GM12875 (cell line): ENCODE results near the gene ALAD.

Experiments
- H3K4me3 ChIP-seq: one replicate; pipeline ENCODE4 v1.5.1; 2011; ENCODE audit warnings: low read depth, low read length, control low read depth
- TF ChIP-seq, protein P1 (sequence below): IDR thresholded peaks from 2 replicates; pipeline ENCODE4 v1.5.1; 2011; ENCODE audit warnings: low read depth, mild to moderate bottlenecking, control low read depth, inconsistent platforms, low read length, moderate library complexity, borderline replicate concordance; ENCODE audit not compliant: insufficient read depth

ALAD gene

DNA sequence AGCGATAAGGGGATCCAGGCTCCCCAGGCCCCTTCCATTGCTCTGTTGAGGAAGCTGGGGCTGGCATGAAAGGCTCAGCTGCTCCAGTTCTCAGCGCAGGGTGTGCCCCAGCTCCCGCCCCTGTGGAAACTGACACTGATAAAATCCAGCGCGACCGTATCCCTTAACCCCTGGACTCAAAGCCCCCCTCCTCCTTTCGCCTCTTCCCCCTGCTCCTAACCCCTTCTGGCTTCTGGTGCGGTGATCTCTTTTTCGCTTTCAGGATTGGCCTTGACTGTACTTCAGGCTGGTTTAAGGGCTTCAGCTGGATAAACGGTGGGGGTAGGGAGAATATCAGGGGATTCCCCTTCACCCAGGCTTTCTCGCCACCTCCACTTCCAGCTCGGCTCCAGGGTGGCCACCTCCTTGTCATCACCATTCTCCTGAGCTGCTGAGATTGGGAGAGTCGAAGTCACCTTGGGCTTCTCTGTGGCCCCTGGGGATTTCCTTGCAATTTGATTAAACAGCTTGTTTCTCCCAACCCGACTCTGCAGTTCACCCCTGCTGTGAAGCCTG, 50.9 kb downstream of the ALAD start:
- peak overlapping the region; percentile 65 for H3K4me3 ChIP-seq
- TF ChIP-seq, protein P1, sequence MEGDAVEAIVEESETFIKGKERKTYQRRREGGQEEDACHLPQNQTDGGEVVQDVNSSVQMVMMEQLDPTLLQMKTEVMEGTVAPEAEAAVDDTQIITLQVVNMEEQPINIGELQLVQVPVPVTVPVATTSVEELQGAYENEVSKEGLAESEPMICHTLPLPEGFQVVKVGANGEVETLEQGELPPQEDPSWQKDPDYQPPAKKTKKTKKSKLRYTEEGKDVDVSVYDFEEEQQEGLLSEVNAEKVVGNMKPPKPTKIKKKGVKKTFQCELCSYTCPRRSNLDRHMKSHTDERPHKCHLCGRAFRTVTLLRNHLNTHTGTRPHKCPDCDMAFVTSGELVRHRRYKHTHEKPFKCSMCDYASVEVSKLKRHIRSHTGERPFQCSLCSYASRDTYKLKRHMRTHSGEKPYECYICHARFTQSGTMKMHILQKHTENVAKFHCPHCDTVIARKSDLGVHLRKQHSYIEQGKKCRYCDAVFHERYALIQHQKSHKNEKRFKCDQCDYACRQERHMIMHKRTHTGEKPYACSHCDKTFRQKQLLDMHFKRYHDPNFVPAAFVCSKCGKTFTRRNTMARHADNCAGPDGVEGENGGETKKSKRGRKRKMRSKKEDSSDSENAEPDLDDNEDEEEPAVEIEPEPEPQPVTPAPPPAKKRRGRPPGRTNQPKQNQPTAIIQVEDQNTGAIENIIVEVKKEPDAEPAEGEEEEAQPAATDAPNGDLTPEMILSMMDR, result no peak

GRCh38 chr9:113349445-113350094, 51.5 kb downstream of the ALAD start, which contains the start of gene BSPRY:
BSPRY (plus strand) TSS chr9:113349541; CDS start chr9:113349580, 39 bp downstream.
- H3K4me3 ChIP-seq, result peak within 1 kb of the TSS; percentile 65
- TF ChIP-seq, protein P1, result no peak

- TF ChIP-seq, protein P1, result no peak
- H3K4me3 ChIP-seq, result peak overlapping the region; percentile 65
Observed at GRCh38 chr9:113349066-113349444, 52.0 kb downstream of the ALAD start.

- TF ChIP-seq, protein P1, result no peak
- H3K4me3 ChIP-seq, result no peak overlapping the region
Observed at GRCh38 chr9:113348437-113348836, 52.6 kb downstream of the ALAD start.

DNA sequence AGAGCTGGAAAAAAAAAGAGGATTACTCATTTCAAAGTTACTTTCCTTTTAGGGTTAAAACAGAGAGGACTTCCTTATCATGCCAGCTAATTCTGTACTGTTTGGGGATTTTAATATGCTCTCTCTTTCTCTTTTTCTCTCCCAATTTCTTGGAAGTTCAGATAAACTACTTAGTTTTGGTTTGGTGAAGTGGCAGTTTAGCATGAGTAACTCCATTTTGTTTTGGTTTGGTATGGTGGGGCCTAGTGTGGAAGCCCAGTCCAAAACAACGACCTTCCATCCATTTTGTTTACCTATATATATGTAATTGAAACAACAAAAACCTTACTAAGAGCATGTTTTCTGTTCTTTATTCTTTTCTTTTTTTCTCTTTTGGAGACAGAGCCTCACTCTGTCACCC, 55.4 kb downstream of the ALAD start:
- TF ChIP-seq, protein P1, result no peak
- no peak overlapping the region for H3K4me3 ChIP-seq

GRCh38 chr9:113345190-113345589, 55.9 kb downstream of the ALAD start:
- H3K4me3 ChIP-seq, result no peak overlapping the region
- TF ChIP-seq, protein P1, result no peak

DNA sequence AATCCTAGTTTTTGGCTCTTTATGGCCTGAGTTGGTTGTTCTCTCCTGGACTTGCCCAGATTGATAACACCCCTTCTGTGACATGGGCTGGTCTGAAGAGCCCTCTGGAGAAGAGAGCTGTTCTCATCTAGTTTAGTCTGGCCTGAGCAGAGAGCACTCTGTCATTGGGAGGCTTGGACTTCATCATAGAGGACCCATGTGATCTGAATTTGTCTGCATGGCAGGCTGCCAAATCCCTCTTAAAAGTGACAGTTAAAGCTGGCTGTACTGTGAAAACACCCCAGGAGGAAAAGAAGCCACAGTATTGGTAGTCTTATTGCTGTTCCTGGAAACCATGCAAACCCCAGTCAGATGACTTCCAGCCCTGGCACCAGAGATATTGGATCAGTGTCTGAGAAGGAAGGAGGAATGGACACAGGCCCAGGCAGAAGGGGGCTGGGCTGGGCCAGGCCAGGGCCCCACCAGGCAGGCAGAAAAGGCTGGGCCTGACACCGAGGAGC, 57.3 kb downstream of the ALAD start:
- no peak overlapping the region for H3K4me3 ChIP-seq
- TF ChIP-seq, protein P1, result no peak
